Natural killer cell (primary cell): ENCODE results near the gene RPL36A. TPM values are rescaled to one million over a fixed set of nuclear protein-coding genes. Genes with fewer than 3 reads are reported as not detected.
A peak's percentile ranks its signal among the peaks of the same experiment; 100 is the strongest.

Experiments used
- ATAC-seq, 3 donors: fragments of 150-1000 bp in 2 of 3; fragments of 200-7000 bp in 1 of 3; cut with Tn5 transposase; 1 replicate in 1 of 3; 2 replicates in 2 of 3; pipeline ENCODE4 v1.10.0; 2021; ENCODE audit warnings: mild to moderate bottlenecking in 2 of 3, moderate library complexity in 2 of 3
- DNase-seq, 2 donors: peaks; one replicate each; pipeline versions ENCODE4 v3.0.0 to v3.0.0-alpha.2; 2013 to 2021; ENCODE audit warnings: mixed read lengths in 1 of 2
- H3K27ac ChIP-seq: one replicate; pipeline ENCODE4 v1.5.1; 2013; ENCODE audit warnings: mild to moderate bottlenecking, low read length
- H3K27me3 ChIP-seq: one replicate; pipeline ENCODE4 v1.6.1; 2013; ENCODE audit warnings: low read length; ENCODE audit not compliant: control insufficient read depth, insufficient read depth
- H3K36me3 ChIP-seq: one replicate; pipeline ENCODE4 v1.6.1; 2013; ENCODE audit warnings: low read length; ENCODE audit not compliant: control insufficient read depth, insufficient read depth
- H3K4me1 ChIP-seq: one replicate; pipeline ENCODE4 v1.6.1; 2013; ENCODE audit warnings: low read length; ENCODE audit not compliant: control insufficient read depth, insufficient read depth
- H3K4me3 ChIP-seq: one replicate; pipeline ENCODE4 v1.5.1; 2013; ENCODE audit warnings: low read length
- H3K9me3 ChIP-seq: one replicate; pipeline ENCODE4 v1.6.1; 2013; ENCODE audit warnings: low read length; ENCODE audit not compliant: control insufficient read depth, insufficient read depth
- H3K27ac Mint-ChIP-seq, 2 donors: one replicate each; pipeline ENCODE4 v1.8.0; 2022; ENCODE audit warnings: mild to moderate bottlenecking in 2 of 2, mixed read lengths in 2 of 2, moderate library complexity in 1 of 2
- H3K27me3 Mint-ChIP-seq, 2 donors: one replicate each; pipeline ENCODE4 v1.8.0; 2022; ENCODE audit warnings: low read depth in 2 of 2, mixed read lengths in 2 of 2
- H3K36me3 Mint-ChIP-seq: one replicate; pipeline ENCODE4 v1.8.0; 2022; ENCODE audit warnings: mixed read lengths
- H3K4me1 Mint-ChIP-seq, 2 donors: one replicate each; pipeline ENCODE4 v1.8.0; 2022; ENCODE audit warnings: mixed read lengths in 2 of 2
- H3K4me3 Mint-ChIP-seq: one replicate; pipeline ENCODE4 v1.8.0; 2022; ENCODE audit warnings: mild to moderate bottlenecking, moderate library complexity, mixed read lengths
- H3K9me3 Mint-ChIP-seq, 2 donors: one replicate each; pipeline ENCODE4 v1.8.0; 2022; ENCODE audit warnings: mixed read lengths in 2 of 2
- CTCF ChIP-seq: fragments of 200-600 bp; IDR thresholded peaks from one replicate; pipeline ENCODE4 v1.8.0; 2022; ENCODE audit warnings: antibody characterized with exemption
- WGBS: methylation state at CpG from one replicate; pipeline ENCODE4 v1.1.7; 2013; ENCODE audit warnings: missing lambda C conversion rate; ENCODE audit not compliant: insufficient coverage; 5-methylcytosine and 5-hydroxymethylcytosine counted together
- intact Hi-C: fragments of 100-400 bp; cut with micrococcal nuclease; formaldehyde crosslinking; loops from one replicate; pipeline ENCODE4 v1.14.2; 2022
- total RNA-seq, 4 donors: library from RNA; stranded (reverse); fragments of 120-200 nt in 1 of 4; gene quantifications; one replicate each; pipeline versions ENCODE4 v1.2.3 to v1.2.4, GENCODE V29; 2013 to 2022

RPL36A gene
- total RNA-seq, 3 donors from 2014 or later (not counting 1 experiment from before 2014, with no cell fraction given), result 88.0 to 108 (median 91.5) TPM

GRCh38 chrX:101429934-101430333 is 39.1 kb downstream of the RPL36A start:
- WGBS, result 71% methylated on average over 1 of the region's 1 CpG
- H3K4me3 ChIP-seq, result no peak overlapping the region
- ATAC-seq (no peak), DNase-seq (no peak)
- no peaks in the 10 kb centered on the region for H3K27me3 ChIP-seq
- Mint-ChIP-seq H3K27ac (no peak overlapping the region), H3K4me1 (peaks cover 5 to 7% of the 10 kb centered on the region in 2 donors), H3K9me3 (no peaks in the 10 kb centered on the region), H3K4me3 (no peak overlapping the region), H3K27me3 (no peaks in the 10 kb centered on the region), H3K36me3 (no peaks in the 10 kb centered on the region)
- no peak for TF ChIP-seq CTCF
- no peaks in the 10 kb centered on the region for H3K9me3 ChIP-seq
- H3K27ac ChIP-seq, result no peak overlapping the region
- intact Hi-C loops, result no loop called here
- H3K36me3 ChIP-seq, result no peaks in the 10 kb centered on the region
- H3K4me1 ChIP-seq, result no peaks in the 10 kb centered on the region

- Mint-ChIP-seq H3K27me3 (no peaks in the 10 kb centered on the region), H3K4me1 (peaks cover 5 to 7% of the 10 kb centered on the region in 2 donors), H3K4me3 (no peak overlapping the region), H3K9me3 (no peaks in the 10 kb centered on the region), H3K36me3 (no peaks in the 10 kb centered on the region), H3K27ac (peak overlapping the region in 1 of 2 donors; percentile 22)
- Histone ChIP-seq H3K27me3 (no peaks in the 10 kb centered on the region), H3K4me3 (no peak overlapping the region), H3K9me3 (no peaks in the 10 kb centered on the region), H3K36me3 (no peaks in the 10 kb centered on the region), H3K27ac (no peak overlapping the region), H3K4me1 (no peaks in the 10 kb centered on the region)
- no peak for TF ChIP-seq CTCF
- ATAC-seq (no peak), DNase-seq (no peak)
- WGBS, result 93% methylated on average over 2 of the region's 2 CpGs
- intact Hi-C loops, result no loop called here
Measured at GRCh38 chrX:101430457-101431078, 39.8 kb downstream of the RPL36A start.

GRCh38 chrX:101442085-101442484 is 51.3 kb downstream of the RPL36A start:
- DNase-seq, result no peak
- Histone ChIP-seq H3K36me3 (peaks cover 4% of the 10 kb centered on the region), H3K9me3 (no peaks in the 10 kb centered on the region), H3K27me3 (no peaks in the 10 kb centered on the region), H3K4me1 (no peaks in the 10 kb centered on the region), H3K27ac (no peak overlapping the region), H3K4me3 (no peak overlapping the region)
- Mint-ChIP-seq H3K27me3 (no peaks in the 10 kb centered on the region), H3K27ac (no peak overlapping the region), H3K36me3 (no peaks in the 10 kb centered on the region), H3K9me3 (no peaks in the 10 kb centered on the region), H3K4me1 (peaks cover 6 to 7% of the 10 kb centered on the region in 2 donors), H3K4me3 (no peak overlapping the region)
- TF ChIP-seq CTCF, result no peak
- 93% methylated on average over 2 of the region's 2 CpGs for WGBS
- ATAC-seq, result no peak
- intact Hi-C loops, result no loop called here

Other genes with a start within 250 kb of the RPL36A start
- under 1 TPM in 1 of 3 donors, not detected in 2; 0.07 TPM for gene DRP2, start 171.2 kb upstream of the RPL36A start, total RNA-seq
- not detected for gene TAF7L, start 99.7 kb upstream of the RPL36A start, total RNA-seq
- gene TIMM8A, start 42.3 kb upstream of the RPL36A start, total RNA-seq, result 1 to 10 TPM; 6.0 to 7.4 (median 7.0) TPM
- 10 to 100 TPM in 1 of 3 donors, 1 to 10 TPM in 2; 4.4 to 48.2 (median 9.0) TPM for gene BTK, start 4.8 kb upstream of the RPL36A start, total RNA-seq
- gene GLA, start 16.9 kb downstream of the RPL36A start, total RNA-seq, result 10 to 100 TPM; 34.9 to 71.9 (median 47.9) TPM
- gene HNRNPH2, start 17.2 kb downstream of the RPL36A start, total RNA-seq, result 10 to 100 TPM; 47.3 to 56.1 (median 52.9) TPM
- 1 to 10 TPM; 7.9 to 9.2 (median 8.5) TPM for gene ARMCX4, start 94.4 kb downstream of the RPL36A start, total RNA-seq
- gene ARMCX1, start 159.5 kb downstream of the RPL36A start, total RNA-seq, result under 1 TPM; 0.18 to 0.31 (median 0.27) TPM
- gene ARMCX6, start 227.0 kb downstream of the RPL36A start, total RNA-seq, result 10 to 100 TPM; 44.3 to 61.7 (median 44.4) TPM
- gene ARMCX3, start 232.1 kb downstream of the RPL36A start, total RNA-seq, result 10 to 100 TPM; 55.9 to 89.1 (median 64.7) TPM